HCT116 (cell line): ENCODE data around the gene CCL27. TPM values are rescaled to one million over a fixed set of nuclear protein-coding genes. Genes with fewer than 3 reads are reported as not detected.
A peak's percentile ranks its signal among the peaks of the same experiment; 100 is the strongest.

Source experiments
- ATAC-seq: fragments of 200-7000 bp; cut with Tn5 transposase; 2 replicates; pipeline ENCODE4 v1.9.1; 2020; ENCODE audit warnings: mild to moderate bottlenecking, moderate library complexity
- BruUV-seq: library from RNA; stranded (reverse); fragments of 400-500 nt; replicated peaks from 2 replicates; lab custom pipeline; 2021; lab: Mats Ljungman, UMichigan
- CTCF ChIA-PET: fragments of 300-600 bp; sonication (Branson Sonifier 250); formaldehyde crosslinking; loops from one replicate; lab custom pipeline; 2021; ENCODE audit warnings: antibody characterized with exemption; lab: Charles Lee
- POLR2A ChIA-PET: fragments of 300-600, 350-600 bp; sonication (Branson Sonifier 250); formaldehyde crosslinking; loops from one replicate; lab custom pipeline; 2021; ENCODE audit warnings: antibody characterized with exemption; lab: Charles Lee
- RAD21 ChIA-PET, 2 experiments: fragments of 300-600 bp; sonication (Branson Sonifier 250); formaldehyde crosslinking; loops; one replicate each; lab custom pipeline; 2023; ENCODE audit warnings: low total read pairs in 2 of 2; ENCODE audit not compliant: uncharacterized antibody in 2 of 2, unreplicated experiment in 2 of 2, low non-redundant PET in 1 of 2; lab: Charles Lee
- DNase-seq: peaks from one replicate; pipeline ENCODE4 v3.0.0-alpha.2; 2010; ENCODE audit warnings: low read depth, low spot score
- H2AFZ ChIP-seq: fragments of 200-600 bp; shearing (Covaris generic), sonication (generic); 2 replicates; pipeline ENCODE4 v1.6.1; 2017; ENCODE audit warnings: low read depth, mixed run types, mixed read lengths, antibody characterized with exemption, low read length; ENCODE audit not compliant: poor library complexity, severe bottlenecking
- H3K27ac ChIP-seq: 2 replicates; pipeline ENCODE4 v1.5.1; 2012; ENCODE audit warnings: low read depth, low read length
- H3K27me3 ChIP-seq: fragments of 200-600 bp; sonication (generic); 2 replicates; pipeline ENCODE4 v1.6.1; 2016; ENCODE audit warnings: mixed run types, low read length, mixed read lengths; ENCODE audit not compliant: insufficient read depth
- H3K36me3 ChIP-seq, 2 experiments: fragments of 200-500 bp in 1 of 2; fragments of 200-600 bp in 1 of 2; sonication (Bioruptor generic) in 1 of 2; sonication (generic) in 1 of 2; 2 replicates each; pipeline versions ENCODE4 v1.5.1 to v1.6.1; 2014 to 2016; ENCODE audit warnings: low read length in 2 of 2, inconsistent platforms in 1 of 2, mixed read lengths in 1 of 2, mixed run types in 1 of 2; ENCODE audit not compliant: insufficient read depth in 2 of 2, control insufficient read depth in 1 of 2
- H3K4me1 ChIP-seq, 2 experiments: fragments of 200-600 bp in 1 of 2; sonication (generic) in 1 of 2; 2 replicates each; pipeline versions ENCODE4 v1.5.1 to v1.6.1; 2012 to 2017; ENCODE audit warnings: low read length in 2 of 2, inconsistent platforms in 1 of 2, mild to moderate bottlenecking in 1 of 2, mixed read lengths in 1 of 2, mixed run types in 1 of 2, moderate library complexity in 1 of 2; ENCODE audit not compliant: insufficient read depth in 2 of 2, control insufficient read depth in 1 of 2
- H3K4me2 ChIP-seq: fragments of 200-600 bp; sonication (generic); 2 replicates; pipeline ENCODE4 v1.6.1; 2017; ENCODE audit warnings: mixed run types, low read length, mixed read lengths
- H3K4me3 ChIP-seq, 2 experiments: fragments of 200-600 bp in 1 of 2; sonication (generic) in 1 of 2; replicated peaks in 1 of 2; 2 replicates each; pipeline ENCODE4 v1.5.1; 2011 to 2016; ENCODE audit warnings: low read length in 2 of 2, control low read depth in 1 of 2, low read depth in 1 of 2, mild to moderate bottlenecking in 1 of 2, mixed read lengths in 1 of 2, mixed run types in 1 of 2
- H3K79me2 ChIP-seq: fragments of 200-600 bp; sonication (generic); 2 replicates; pipeline ENCODE4 v1.6.1; 2017; ENCODE audit warnings: mild to moderate bottlenecking, mixed run types, low read length, moderate library complexity, mixed read lengths; ENCODE audit not compliant: insufficient read depth
- H3K9ac ChIP-seq: fragments of 200-600 bp; sonication (generic); 2 replicates; pipeline ENCODE4 v1.6.1; 2016; ENCODE audit warnings: low read length, mixed read lengths
- H3K9me2 ChIP-seq: fragments of 200-600 bp; sonication (generic), shearing (Covaris generic); 2 replicates; pipeline ENCODE4 v1.6.1; 2017; ENCODE audit warnings: mixed run types, mild to moderate bottlenecking, moderate library complexity; ENCODE audit not compliant: insufficient read depth
- H3K9me3 ChIP-seq, 2 experiments: fragments of 200-500 bp in 1 of 2; fragments of 200-600 bp in 1 of 2; sonication (Bioruptor generic) in 1 of 2; sonication (generic) in 1 of 2; 2 replicates each; pipeline ENCODE4 v1.6.1; 2014 to 2017; ENCODE audit warnings: low read length in 2 of 2, mixed read lengths in 2 of 2, inconsistent platforms in 1 of 2, low read depth in 1 of 2, mild to moderate bottlenecking in 1 of 2, mixed run types in 1 of 2, moderate library complexity in 1 of 2; ENCODE audit not compliant: control insufficient read depth in 1 of 2, insufficient read depth in 1 of 2
- H4K20me1 ChIP-seq: fragments of 200-600 bp; sonication (generic), shearing (Covaris generic); 2 replicates; pipeline ENCODE4 v1.6.1; 2017; ENCODE audit warnings: mixed run types, mild to moderate bottlenecking, moderate library complexity; ENCODE audit not compliant: insufficient read depth
- CBX3 ChIP-seq: IDR thresholded peaks from 2 replicates; pipeline ENCODE4 v1.6.1; 2012; ENCODE audit warnings: low read depth
- CEBPB ChIP-seq: IDR thresholded peaks from 2 replicates; pipeline ENCODE4 v1.6.1; 2012; ENCODE audit warnings: low read depth
- EGR1 ChIP-seq: IDR thresholded peaks from 2 replicates; pipeline ENCODE4 v1.6.1; 2012; ENCODE audit warnings: low read depth
- ELF1 ChIP-seq: IDR thresholded peaks from 2 replicates; pipeline ENCODE4 v1.6.1; 2012; ENCODE audit warnings: low read depth, borderline replicate concordance
- EZH2phosphoT487 ChIP-seq: fragments of 200-600 bp; IDR thresholded peaks from 2 replicates; pipeline ENCODE4 v1.6.1; 2018; ENCODE audit warnings: antibody characterized with exemption, borderline replicate concordance
- FOSL1 ChIP-seq: IDR thresholded peaks from 2 replicates; pipeline ENCODE4 v1.6.1; 2012; ENCODE audit warnings: low read depth
- JUND ChIP-seq: IDR thresholded peaks from 2 replicates; pipeline ENCODE4 v1.6.1; 2012
- POLR2A ChIP-seq: IDR thresholded peaks from 2 replicates; pipeline ENCODE4 v1.7.0; 2011; ENCODE audit warnings: borderline replicate concordance; ENCODE audit not compliant: insufficient read depth, insufficient read length; ENCODE audit errors: extremely low read depth
- RAD21 ChIP-seq: IDR thresholded peaks from 2 replicates; pipeline ENCODE4 v1.6.1; 2012; ENCODE audit warnings: low read depth, mild to moderate bottlenecking
- SIN3A ChIP-seq: IDR thresholded peaks from 2 replicates; pipeline ENCODE4 v1.6.1; 2012; ENCODE audit warnings: low read depth
- SP1 ChIP-seq: IDR thresholded peaks from 2 replicates; pipeline ENCODE4 v1.6.1; 2012; ENCODE audit warnings: low read depth
- SRF ChIP-seq: IDR thresholded peaks from 2 replicates; pipeline ENCODE4 v1.6.1; 2012; ENCODE audit warnings: low read depth
- TCF7L2 ChIP-seq: IDR thresholded peaks from 2 replicates; pipeline ENCODE4 v1.7.0; 2011; ENCODE audit warnings: borderline replicate concordance, inconsistent platforms; ENCODE audit not compliant: insufficient read depth, insufficient read length; ENCODE audit errors: extremely low read depth
- YY1 ChIP-seq: IDR thresholded peaks from 2 replicates; pipeline ENCODE4 v1.6.1; 2011; ENCODE audit warnings: low read length, low read depth, moderate library complexity, mild to moderate bottlenecking; ENCODE audit not compliant: insufficient replicate concordance; ENCODE audit errors: extremely low read depth
- ZFX ChIP-seq: fragments of 450-650 bp; IDR thresholded peaks from 2 replicates; pipeline ENCODE4 v1.6.1; 2017
- ZNF274 ChIP-seq: fragments of 200-500 bp; sonication (Bioruptor generic); IDR thresholded peaks from 2 replicates; pipeline ENCODE4 v1.6.1; 2014; ENCODE audit warnings: mild to moderate bottlenecking, low read depth, low read length, inconsistent platforms
- intact Hi-C: fragments of 100-400 bp; cut with micrococcal nuclease; formaldehyde crosslinking; loops from 2 replicates; pipeline ENCODE4 v1.10.0; 2022
- total RNA-seq: library from RNA; stranded (reverse); gene quantifications from one replicate; pipeline ENCODE4 v1.2.1, GENCODE V29; 2021; ENCODE audit not compliant: unreplicated experiment
- TF ChIP-seq, protein P1 (sequence below): IDR thresholded peaks from 2 replicates; pipeline ENCODE4 v1.6.1; 2012; ENCODE audit warnings: low read depth
- TF ChIP-seq, protein P2 (sequence below): IDR thresholded peaks from 2 replicates; pipeline ENCODE4 v1.6.1; 2012
- TF ChIP-seq, protein P3 (sequence below): IDR thresholded peaks from 2 replicates; pipeline ENCODE4 v1.6.1; 2011; ENCODE audit warnings: mild to moderate bottlenecking, low read length, moderate library complexity; ENCODE audit not compliant: insufficient replicate concordance; ENCODE audit errors: extremely low read depth
- TF ChIP-seq, protein P4 (sequence below): IDR thresholded peaks from 2 replicates; pipeline ENCODE4 v1.6.1; 2012

The CCL27 gene
- total RNA-seq, 1 experiment from 2014 or later: 1.0 TPM

DNA sequence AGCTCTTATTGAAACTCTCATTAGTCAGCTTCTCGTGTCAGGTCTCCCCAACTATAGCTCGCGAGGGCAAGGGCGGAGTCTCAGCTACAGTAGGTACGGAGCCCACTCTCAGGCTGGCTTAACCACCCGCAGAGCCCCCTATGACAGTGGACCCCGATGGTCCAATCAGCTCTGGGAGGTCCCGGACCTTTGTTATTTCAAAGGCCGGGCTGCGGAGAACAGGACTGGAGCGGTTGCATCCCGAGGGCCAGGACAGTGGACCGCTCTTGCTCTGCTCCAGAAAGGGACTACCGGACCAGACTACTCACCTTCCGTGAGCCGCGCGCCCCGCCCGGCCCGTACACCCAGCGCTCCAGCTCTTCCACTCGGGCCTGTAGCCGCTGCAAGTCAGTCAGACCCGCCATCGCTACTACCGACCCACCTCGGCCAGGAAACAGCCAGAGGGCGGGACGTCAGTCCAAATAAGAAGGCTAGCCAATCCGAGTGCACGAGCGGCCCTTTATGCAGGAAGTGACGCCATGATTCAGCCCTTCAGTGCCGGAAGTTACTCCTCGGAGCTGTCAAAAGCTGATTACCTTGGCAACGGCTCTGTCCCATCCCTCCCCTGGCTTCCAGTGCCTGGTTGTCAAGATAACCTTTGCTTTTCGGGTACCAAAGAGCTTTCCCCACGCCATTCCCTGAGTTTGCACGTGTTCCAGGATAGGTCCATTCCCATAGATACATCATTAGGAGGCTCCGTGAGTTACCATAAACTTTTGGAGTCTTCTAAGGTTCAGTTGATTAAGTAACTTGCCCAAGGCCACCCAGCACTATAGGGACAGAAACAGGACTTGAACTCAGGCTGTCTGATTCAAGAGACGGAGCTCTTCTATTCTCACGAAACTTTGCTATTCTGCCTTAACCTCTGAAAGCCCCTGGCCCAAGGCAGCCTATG lies 42.1 kb downstream of the CCL27 start, which contains the start of gene DCTN3:
TSS of gene DCTN3 (minus strand) at position 435 of the 934 bp plus-strand sequence. CDS start at position 404, 31 bp downstream.
- CTCF ChIA-PET: interaction anchor here (1.4 to 1.7 kb wide), 3 partner anchors 10 to 18 kb away, joined by 3 to 8 read pairs (median 4); no protein-coding TSS in a partner anchor
- Histone ChIP-seq H3K36me3 (peaks cover 0 to 6% of the 10 kb centered on the region in 2 experiments; a peak in 2 of 4 replicates), H3K4me3 (peak within 1 kb of the TSS; percentile 88 to 95), H3K9me2 (no peaks in the 10 kb centered on the region), H2AFZ (peak within 1 kb of the TSS; percentile 24), H3K4me1 (peaks cover 5 to 11% of the 10 kb centered on the region in 2 experiments; a peak in 3 of 4 replicates), H3K27me3 (no peaks in the 10 kb centered on the region), H4K20me1 (no peaks in the 10 kb centered on the region), H3K27ac (0 out of 2 replicates have a peak within 1 kb of the TSS, but pooled peaks have one; percentile 11), H3K4me2 (peak within 1 kb of the TSS; percentile 98), H3K9me3 (no peaks in the 10 kb centered on the region), H3K79me2 (peaks cover 5% of the 10 kb centered on the region; the same call in 1 of the 2 replicates), H3K9ac (peak within 1 kb of the TSS; percentile 66)
- TSS peak; percentile 59 for BruUV-seq
- peak; percentile 89 for DNase-seq
- POLR2A ChIA-PET: interaction anchor here (0.7 to 1.7 kb wide), 5 partner anchors 9 to 18 kb away, joined by 3 to 9 read pairs (median 4); partner anchors contain the start of genes ARID3C, RPP25L and SIGMAR1
- peak; percentile 98 for ATAC-seq
- RAD21 ChIA-PET: no interaction called here
- intact Hi-C loops: no loop called here
- TF ChIP-seq SRF (no peak), JUND (no peak), CBX3 (no peak), ELF1 (no peak; the same call in 1 of the 2 replicates), SIN3A (peak; percentile 67; the same call in 1 of the 2 replicates), CEBPB (no peak), FOSL1 (no peak), SP1 (peak; percentile 66), POLR2A (peak; percentile 39), TCF7L2 (no peak), ZNF274 (no peak), RAD21 (no peak), ZFX (0 out of 2 replicates have a peak, but pooled peaks have one; percentile 25), EZH2phosphoT487 (no peak), EGR1 (no peak), YY1 (peak; percentile 68)
- TF ChIP-seq, protein P1, sequence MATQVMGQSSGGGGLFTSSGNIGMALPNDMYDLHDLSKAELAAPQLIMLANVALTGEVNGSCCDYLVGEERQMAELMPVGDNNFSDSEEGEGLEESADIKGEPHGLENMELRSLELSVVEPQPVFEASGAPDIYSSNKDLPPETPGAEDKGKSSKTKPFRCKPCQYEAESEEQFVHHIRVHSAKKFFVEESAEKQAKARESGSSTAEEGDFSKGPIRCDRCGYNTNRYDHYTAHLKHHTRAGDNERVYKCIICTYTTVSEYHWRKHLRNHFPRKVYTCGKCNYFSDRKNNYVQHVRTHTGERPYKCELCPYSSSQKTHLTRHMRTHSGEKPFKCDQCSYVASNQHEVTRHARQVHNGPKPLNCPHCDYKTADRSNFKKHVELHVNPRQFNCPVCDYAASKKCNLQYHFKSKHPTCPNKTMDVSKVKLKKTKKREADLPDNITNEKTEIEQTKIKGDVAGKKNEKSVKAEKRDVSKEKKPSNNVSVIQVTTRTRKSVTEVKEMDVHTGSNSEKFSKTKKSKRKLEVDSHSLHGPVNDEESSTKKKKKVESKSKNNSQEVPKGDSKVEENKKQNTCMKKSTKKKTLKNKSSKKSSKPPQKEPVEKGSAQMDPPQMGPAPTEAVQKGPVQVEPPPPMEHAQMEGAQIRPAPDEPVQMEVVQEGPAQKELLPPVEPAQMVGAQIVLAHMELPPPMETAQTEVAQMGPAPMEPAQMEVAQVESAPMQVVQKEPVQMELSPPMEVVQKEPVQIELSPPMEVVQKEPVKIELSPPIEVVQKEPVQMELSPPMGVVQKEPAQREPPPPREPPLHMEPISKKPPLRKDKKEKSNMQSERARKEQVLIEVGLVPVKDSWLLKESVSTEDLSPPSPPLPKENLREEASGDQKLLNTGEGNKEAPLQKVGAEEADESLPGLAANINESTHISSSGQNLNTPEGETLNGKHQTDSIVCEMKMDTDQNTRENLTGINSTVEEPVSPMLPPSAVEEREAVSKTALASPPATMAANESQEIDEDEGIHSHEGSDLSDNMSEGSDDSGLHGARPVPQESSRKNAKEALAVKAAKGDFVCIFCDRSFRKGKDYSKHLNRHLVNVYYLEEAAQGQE: no peak
- TF ChIP-seq, protein P2, sequence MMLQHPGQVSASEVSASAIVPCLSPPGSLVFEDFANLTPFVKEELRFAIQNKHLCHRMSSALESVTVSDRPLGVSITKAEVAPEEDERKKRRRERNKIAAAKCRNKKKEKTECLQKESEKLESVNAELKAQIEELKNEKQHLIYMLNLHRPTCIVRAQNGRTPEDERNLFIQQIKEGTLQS: no peak
- TF ChIP-seq, protein P3, sequence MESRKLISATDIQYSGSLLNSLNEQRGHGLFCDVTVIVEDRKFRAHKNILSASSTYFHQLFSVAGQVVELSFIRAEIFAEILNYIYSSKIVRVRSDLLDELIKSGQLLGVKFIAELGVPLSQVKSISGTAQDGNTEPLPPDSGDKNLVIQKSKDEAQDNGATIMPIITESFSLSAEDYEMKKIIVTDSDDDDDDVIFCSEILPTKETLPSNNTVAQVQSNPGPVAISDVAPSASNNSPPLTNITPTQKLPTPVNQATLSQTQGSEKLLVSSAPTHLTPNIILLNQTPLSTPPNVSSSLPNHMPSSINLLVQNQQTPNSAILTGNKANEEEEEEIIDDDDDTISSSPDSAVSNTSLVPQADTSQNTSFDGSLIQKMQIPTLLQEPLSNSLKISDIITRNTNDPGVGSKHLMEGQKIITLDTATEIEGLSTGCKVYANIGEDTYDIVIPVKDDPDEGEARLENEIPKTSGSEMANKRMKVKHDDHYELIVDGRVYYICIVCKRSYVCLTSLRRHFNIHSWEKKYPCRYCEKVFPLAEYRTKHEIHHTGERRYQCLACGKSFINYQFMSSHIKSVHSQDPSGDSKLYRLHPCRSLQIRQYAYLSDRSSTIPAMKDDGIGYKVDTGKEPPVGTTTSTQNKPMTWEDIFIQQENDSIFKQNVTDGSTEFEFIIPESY: no peak
- TF ChIP-seq, protein P4, sequence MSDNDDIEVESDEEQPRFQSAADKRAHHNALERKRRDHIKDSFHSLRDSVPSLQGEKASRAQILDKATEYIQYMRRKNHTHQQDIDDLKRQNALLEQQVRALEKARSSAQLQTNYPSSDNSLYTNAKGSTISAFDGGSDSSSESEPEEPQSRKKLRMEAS: no peak
